Thyroid gland (tissue), 4 donors: ENCODE data around the gene XYLB. TPM values are rescaled to one million over a fixed set of nuclear protein-coding genes. Genes with fewer than 3 reads are reported as not detected.

Experiments
- DNase-seq, 2 donors: peaks; one replicate each; pipeline ENCODE4 v3.0.0-alpha.2; 2019
- H3K27ac ChIP-seq, 3 donors: fragments of 200-600 bp; sonication (generic); 1 replicate in 2 of 3; 2 replicates in 1 of 3; pipeline ENCODE4 v1.5.1; 2016 to 2019; ENCODE audit warnings: mild to moderate bottlenecking in 1 of 3, moderate library complexity in 1 of 3
- H3K27me3 ChIP-seq: fragments of 200-600 bp; sonication (generic); one replicate; pipeline ENCODE4 v1.5.1; 2019
- H3K36me3 ChIP-seq, 2 donors: fragments of 200-600 bp; sonication (generic); one replicate each; pipeline ENCODE4 v1.5.1; 2016 to 2019
- H3K4me1 ChIP-seq, 2 donors: fragments of 200-600 bp; sonication (generic); one replicate each; pipeline ENCODE4 v1.5.1; 2017 to 2019
- H3K4me3 ChIP-seq, 3 donors: fragments of 200-600 bp; sonication (generic); replicated peaks in 1 of 3; 1 replicate in 2 of 3; 2 replicates in 1 of 3; pipeline ENCODE4 v1.5.1; 2016; ENCODE audit warnings: mild to moderate bottlenecking in 1 of 3
- H3K9me3 ChIP-seq: fragments of 200-600 bp; sonication (generic); one replicate; pipeline ENCODE4 v1.5.1; 2017
- POLR2A ChIP-seq, 2 donors: fragments of 450-650 bp; IDR thresholded peaks; one replicate each; pipeline ENCODE4 v1.6.1; 2017; ENCODE audit warnings: antibody characterized with exemption in 2 of 2, mild to moderate bottlenecking in 2 of 2, moderate library complexity in 1 of 2
- WGBS, 2 donors: methylation state at CpG; one replicate each; pipeline ENCODE4 v1.1.5; 2017; 5-methylcytosine and 5-hydroxymethylcytosine counted together
- intact Hi-C: fragments of 100-400 bp; cut with DNase I; formaldehyde crosslinking; loops from one replicate; pipeline ENCODE4 v1.15.1; 2023
- total RNA-seq, 4 donors: library from RNA; depleted of rRNA; stranded (reverse); fragments of >200 nt; gene quantifications; one replicate each; pipeline ENCODE4 v1.2.3, GENCODE V29; 2016
- TF ChIP-seq, protein P1 (sequence below), 6 experiments: fragments of 200-600 bp in 3 of 6; fragments of 450-650 bp in 3 of 6; sonication (generic) in 3 of 6; IDR thresholded peaks; one replicate each; pipeline ENCODE4 v1.5.1; 2016 to 2019; ENCODE audit warnings: antibody characterized with exemption in 6 of 6, mild to moderate bottlenecking in 2 of 6, inconsistent platforms in 1 of 6, moderate library complexity in 1 of 6

The XYLB gene
- total RNA-seq, 4 donors from 2014 or later, result 0.78 to 1.7 (median 1.1) TPM

DNA sequence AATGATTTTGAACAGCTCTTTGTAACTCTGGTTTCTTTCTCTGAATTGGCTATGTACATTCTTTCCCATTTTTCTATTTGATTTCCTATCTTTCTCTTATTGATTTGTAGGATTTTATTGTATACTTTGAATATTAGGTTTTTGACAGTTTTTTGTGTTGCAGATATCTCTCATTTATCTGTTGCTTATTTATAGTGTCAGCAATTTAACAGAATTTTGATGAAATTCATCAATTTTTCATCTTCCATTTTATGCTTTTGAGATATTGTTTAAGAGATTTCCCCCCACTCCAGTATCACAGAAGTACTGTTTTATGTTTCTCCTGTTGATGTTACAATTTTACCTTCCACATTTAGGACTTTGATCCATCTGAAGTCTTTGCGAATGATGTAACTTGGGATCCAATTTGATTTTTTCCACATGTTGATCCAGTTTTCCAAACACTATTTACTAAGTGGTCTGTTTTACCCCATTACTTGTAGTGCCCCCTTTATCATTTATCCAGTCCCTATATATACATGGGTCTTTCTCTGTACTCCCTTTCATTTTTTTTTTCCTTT, 46.1 kb downstream of the XYLB start:
- 97 to 98% methylated on average over 1 of the region's 1 CpG for WGBS, 2 donors
- no peaks in the 10 kb centered on the region for H3K36me3 ChIP-seq
- no peaks in the 10 kb centered on the region for H3K4me1 ChIP-seq
- H3K27ac ChIP-seq, result no peak overlapping the region
- intact Hi-C loops, result no loop called here
- H3K9me3 ChIP-seq, result no peaks in the 10 kb centered on the region
- no peaks in the 10 kb centered on the region for H3K27me3 ChIP-seq
- TF ChIP-seq POLR2A (IDR thresholded peaks at IDR 0.05), result no peak
- TF ChIP-seq, protein P1, sequence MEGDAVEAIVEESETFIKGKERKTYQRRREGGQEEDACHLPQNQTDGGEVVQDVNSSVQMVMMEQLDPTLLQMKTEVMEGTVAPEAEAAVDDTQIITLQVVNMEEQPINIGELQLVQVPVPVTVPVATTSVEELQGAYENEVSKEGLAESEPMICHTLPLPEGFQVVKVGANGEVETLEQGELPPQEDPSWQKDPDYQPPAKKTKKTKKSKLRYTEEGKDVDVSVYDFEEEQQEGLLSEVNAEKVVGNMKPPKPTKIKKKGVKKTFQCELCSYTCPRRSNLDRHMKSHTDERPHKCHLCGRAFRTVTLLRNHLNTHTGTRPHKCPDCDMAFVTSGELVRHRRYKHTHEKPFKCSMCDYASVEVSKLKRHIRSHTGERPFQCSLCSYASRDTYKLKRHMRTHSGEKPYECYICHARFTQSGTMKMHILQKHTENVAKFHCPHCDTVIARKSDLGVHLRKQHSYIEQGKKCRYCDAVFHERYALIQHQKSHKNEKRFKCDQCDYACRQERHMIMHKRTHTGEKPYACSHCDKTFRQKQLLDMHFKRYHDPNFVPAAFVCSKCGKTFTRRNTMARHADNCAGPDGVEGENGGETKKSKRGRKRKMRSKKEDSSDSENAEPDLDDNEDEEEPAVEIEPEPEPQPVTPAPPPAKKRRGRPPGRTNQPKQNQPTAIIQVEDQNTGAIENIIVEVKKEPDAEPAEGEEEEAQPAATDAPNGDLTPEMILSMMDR (IDR thresholded peaks at IDR 0.05), result no peak
- no peak overlapping the region for H3K4me3 ChIP-seq
- no peak for DNase-seq

- no peaks in the 10 kb centered on the region for H3K9me3 ChIP-seq
- TF ChIP-seq, protein P1 (IDR thresholded peaks at IDR 0.05), result no peak
- TF ChIP-seq POLR2A (IDR thresholded peaks at IDR 0.05), result no peak
- H3K4me1 ChIP-seq, result no peaks in the 10 kb centered on the region
- H3K27ac ChIP-seq, result no peak overlapping the region
- no peak for DNase-seq
- no peaks in the 10 kb centered on the region for H3K36me3 ChIP-seq
- intact Hi-C loops, result no loop called here
- 96 to 100% methylated on average over 1 to 2 of the region's 2 CpGs for WGBS, 2 donors
- no peaks in the 10 kb centered on the region for H3K27me3 ChIP-seq
- no peak overlapping the region for H3K4me3 ChIP-seq
Observed at GRCh38 chr3:38396239-38396638, 49.7 kb downstream of the XYLB start.

- intact Hi-C loops, result no loop called here
- Histone ChIP-seq H3K27ac (no peak overlapping the region), H3K4me1 (no peaks in the 10 kb centered on the region), H3K4me3 (no peak overlapping the region), H3K36me3 (no peaks in the 10 kb centered on the region), H3K9me3 (no peaks in the 10 kb centered on the region), H3K27me3 (no peaks in the 10 kb centered on the region)
- 95 to 100% methylated on average over 5 of the region's 5 CpGs for WGBS, 2 donors
- no peak for TF ChIP-seq POLR2A (IDR thresholded peaks at IDR 0.05)
- TF ChIP-seq, protein P1 (IDR thresholded peaks at IDR 0.05), result no peak
- no peak for DNase-seq
Observed at GRCh38 chr3:38396861-38397260, 50.3 kb downstream of the XYLB start.

DNA sequence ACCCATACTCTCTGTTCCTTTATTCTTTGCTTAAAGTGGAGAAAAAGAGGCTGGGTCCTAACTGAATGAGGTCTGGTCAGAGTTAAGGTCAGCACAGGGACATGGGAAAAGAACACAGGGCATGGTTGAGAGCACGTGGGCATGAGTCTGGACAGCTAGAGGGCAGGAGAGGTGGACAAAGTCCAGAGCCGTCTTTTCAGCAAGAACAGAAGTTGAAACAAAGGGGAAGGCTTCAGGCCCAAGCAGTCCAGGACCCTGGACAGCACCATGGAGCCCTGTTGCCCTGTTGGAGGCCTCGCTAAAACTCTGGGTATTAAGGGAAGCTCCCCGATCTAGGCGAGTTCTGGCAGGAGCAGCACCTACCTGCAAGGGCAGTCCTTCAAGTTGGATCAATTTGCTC, 50.7 kb downstream of the XYLB start:
- Histone ChIP-seq H3K27ac (no peak overlapping the region), H3K9me3 (no peaks in the 10 kb centered on the region), H3K4me3 (no peak overlapping the region), H3K36me3 (no peaks in the 10 kb centered on the region), H3K27me3 (no peaks in the 10 kb centered on the region), H3K4me1 (no peaks in the 10 kb centered on the region)
- peak; percentile 4 to 39 for DNase-seq
- WGBS, 2 donors, result 28 to 48% methylated on average over 5 of the region's 5 CpGs
- intact Hi-C loops, result no loop called here
- TF ChIP-seq POLR2A (IDR thresholded peaks at IDR 0.05), result no peak

DNA sequence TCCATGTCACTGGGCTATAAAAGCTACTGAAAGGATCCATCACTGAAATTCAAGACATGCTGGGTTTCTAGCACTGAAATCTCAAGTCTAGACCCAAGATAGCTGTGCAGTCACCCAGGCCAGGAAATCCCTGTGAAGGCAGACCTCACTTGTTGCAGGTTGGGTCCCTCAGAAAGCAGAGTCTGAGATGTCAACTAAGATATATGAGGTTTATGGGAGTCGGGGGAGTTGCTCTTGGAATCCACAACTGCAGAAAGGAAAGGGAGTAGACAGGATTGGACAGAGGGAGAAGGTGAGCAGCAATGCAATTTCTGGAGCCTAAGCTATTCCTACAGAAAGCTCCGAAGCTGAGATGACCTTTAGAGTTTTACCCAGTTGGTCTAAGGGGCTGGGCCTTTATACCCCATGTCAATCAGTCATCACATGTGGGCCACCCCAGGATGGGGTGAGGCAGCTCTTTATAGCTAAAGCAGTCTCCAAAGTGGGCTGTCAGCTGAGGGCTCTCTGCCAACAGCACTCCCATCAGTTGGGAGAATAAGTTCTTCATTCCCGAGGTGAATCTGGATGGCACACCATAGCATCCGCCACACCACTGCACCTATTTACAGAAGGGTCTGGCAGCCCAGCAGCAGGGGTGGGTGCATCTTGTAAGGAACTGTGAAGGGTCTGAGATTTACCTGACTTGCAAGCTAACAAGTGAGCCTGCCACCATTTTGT, 54.8 kb downstream of the XYLB start:
- Histone ChIP-seq H3K9me3 (no peaks in the 10 kb centered on the region), H3K27ac (no peak overlapping the region), H3K36me3 (no peaks in the 10 kb centered on the region), H3K4me3 (no peak overlapping the region), H3K27me3 (no peaks in the 10 kb centered on the region), H3K4me1 (no peaks in the 10 kb centered on the region)
- intact Hi-C loops, result no loop called here
- 69 to 80% methylated on average over 4 of the region's 4 CpGs for WGBS, 2 donors
- TF ChIP-seq POLR2A (IDR thresholded peaks at IDR 0.05), result no peak
- TF ChIP-seq, protein P1 (IDR thresholded peaks at IDR 0.05), result no peak
- DNase-seq, result no peak
